ENCODE results near the gene CACTIN. TPM values are rescaled to one million over a fixed set of nuclear protein-coding genes. Genes with fewer than 3 reads are reported as not detected.

The CACTIN gene
- total RNA-seq, 4 donors from 2014 or later, result 28.7 to 45.0 (median 34.2) TPM

DNA sequence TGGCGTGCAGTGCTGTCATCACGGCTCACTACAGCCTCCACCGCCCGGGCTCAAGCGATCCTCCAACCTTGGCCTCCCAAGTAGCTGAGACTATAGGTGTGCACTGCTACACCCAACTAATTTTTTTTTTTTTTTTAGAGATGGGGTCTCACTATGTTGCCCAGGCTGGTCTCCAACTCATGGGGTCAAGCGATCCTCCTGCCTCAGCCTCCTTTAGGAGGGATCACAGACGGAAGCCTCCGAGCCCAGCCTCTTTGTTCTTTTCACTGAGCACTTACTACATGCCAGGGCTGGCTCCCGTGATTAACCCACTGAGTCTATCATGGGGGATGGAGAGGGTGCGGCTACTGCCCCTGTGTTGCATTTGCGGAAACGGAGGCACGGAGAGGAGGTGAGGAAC, 12.9 kb upstream of the CACTIN start:
- no peaks in the 10 kb centered on the region for H3K27me3 ChIP-seq
- peaks cover 71 to 100% (median 97%) of the 10 kb centered on the region in 4 donors for H3K36me3 ChIP-seq
- DNase-seq (ENCODE audit: extremely low spot score), result no peak
- H3K27ac ChIP-seq (replicated peaks in 1 of 4), result no peak overlapping the region
- intact Hi-C loops (cut with DNase I), result no loop called here
- TF ChIP-seq POLR2AphosphoS5 (IDR thresholded peaks at IDR 0.05), result no peak
- TF ChIP-seq POLR2A (IDR thresholded peaks at IDR 0.05; ENCODE audit: low read depth), result no peak
- TF ChIP-seq, protein P1, sequence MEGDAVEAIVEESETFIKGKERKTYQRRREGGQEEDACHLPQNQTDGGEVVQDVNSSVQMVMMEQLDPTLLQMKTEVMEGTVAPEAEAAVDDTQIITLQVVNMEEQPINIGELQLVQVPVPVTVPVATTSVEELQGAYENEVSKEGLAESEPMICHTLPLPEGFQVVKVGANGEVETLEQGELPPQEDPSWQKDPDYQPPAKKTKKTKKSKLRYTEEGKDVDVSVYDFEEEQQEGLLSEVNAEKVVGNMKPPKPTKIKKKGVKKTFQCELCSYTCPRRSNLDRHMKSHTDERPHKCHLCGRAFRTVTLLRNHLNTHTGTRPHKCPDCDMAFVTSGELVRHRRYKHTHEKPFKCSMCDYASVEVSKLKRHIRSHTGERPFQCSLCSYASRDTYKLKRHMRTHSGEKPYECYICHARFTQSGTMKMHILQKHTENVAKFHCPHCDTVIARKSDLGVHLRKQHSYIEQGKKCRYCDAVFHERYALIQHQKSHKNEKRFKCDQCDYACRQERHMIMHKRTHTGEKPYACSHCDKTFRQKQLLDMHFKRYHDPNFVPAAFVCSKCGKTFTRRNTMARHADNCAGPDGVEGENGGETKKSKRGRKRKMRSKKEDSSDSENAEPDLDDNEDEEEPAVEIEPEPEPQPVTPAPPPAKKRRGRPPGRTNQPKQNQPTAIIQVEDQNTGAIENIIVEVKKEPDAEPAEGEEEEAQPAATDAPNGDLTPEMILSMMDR (IDR thresholded peaks at IDR 0.05), result no peak
- no peak for TF ChIP-seq EP300 (IDR thresholded peaks at IDR 0.05)
- H3K4me1 ChIP-seq, result peaks cover 0 to 5% (median under 1%) of the 10 kb centered on the region in 4 donors
- WGBS, result 90% methylated on average over 13 of the region's 13 CpGs
- H3K9me3 ChIP-seq, result no peaks in the 10 kb centered on the region
- H3K4me3 ChIP-seq, result no peak overlapping the region

DNA sequence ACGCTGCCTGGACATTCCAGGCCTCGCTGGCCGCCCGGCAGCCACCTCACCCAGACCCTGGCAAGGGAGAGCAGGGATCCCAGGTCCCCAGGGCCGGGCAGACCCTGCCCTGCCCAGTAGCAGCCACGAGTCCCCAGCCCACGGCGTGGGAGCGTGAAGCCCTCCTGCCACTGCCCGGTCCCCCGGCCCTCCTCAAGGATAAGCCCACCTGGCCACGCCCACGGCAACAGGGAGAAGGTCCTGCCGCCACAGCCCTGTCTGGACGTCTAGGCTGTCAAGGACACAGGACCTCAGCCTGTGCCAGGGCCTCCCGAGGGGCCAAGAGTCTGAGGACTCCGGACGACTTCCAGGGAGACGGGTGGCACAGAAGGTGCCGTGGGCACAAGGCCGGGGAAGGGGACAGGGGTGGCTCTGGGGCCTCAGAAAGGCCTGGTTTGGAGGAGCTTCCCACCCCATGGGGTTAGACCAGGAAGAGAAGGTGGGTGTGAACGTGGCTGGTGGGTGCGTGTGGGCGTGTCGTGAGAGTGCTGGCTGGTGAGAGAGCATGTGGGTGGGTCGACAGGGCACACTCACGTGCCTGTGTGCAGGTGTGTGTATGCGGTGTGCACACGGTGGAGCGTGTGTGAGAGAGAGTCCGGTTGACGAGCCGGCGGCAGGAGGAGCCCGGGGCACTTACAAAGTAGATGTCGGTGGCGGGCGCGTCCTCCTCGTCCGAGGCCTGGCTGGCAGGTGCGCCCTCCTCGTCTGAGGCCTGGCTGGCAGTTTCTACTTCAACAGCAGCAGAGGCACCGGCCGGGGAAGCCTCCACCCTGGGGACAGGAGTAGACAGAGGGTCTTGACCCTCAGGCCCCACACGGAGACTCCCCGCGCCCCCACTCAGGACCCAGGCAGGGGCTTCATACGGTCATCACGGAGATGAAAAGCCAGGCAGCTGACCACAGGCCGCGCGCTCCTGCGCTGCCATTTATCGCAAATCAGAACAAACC, 11.9 kb upstream of the CACTIN start:
- Histone ChIP-seq H3K27me3 (no peaks in the 10 kb centered on the region), H3K9me3 (no peaks in the 10 kb centered on the region), H3K36me3 (peaks cover 69 to 100% (median 93%) of the 10 kb centered on the region in 4 donors), H3K27ac (replicated peaks in 1 of 4) (no peak overlapping the region), H3K4me3 (no peak overlapping the region), H3K4me1 (no peaks in the 10 kb centered on the region)
- intact Hi-C loops (cut with DNase I), result no loop called here
- TF ChIP-seq, protein P1 (IDR thresholded peaks at IDR 0.05), result no peak
- TF ChIP-seq POLR2AphosphoS5 (IDR thresholded peaks at IDR 0.05) (no peak), EP300 (IDR thresholded peaks at IDR 0.05) (no peak), POLR2A (IDR thresholded peaks at IDR 0.05; ENCODE audit: low read depth) (no peak)
- DNase-seq (ENCODE audit: extremely low spot score), result no peak
- 90% methylated on average over 35 of the region's 55 CpGs for WGBS

DNA sequence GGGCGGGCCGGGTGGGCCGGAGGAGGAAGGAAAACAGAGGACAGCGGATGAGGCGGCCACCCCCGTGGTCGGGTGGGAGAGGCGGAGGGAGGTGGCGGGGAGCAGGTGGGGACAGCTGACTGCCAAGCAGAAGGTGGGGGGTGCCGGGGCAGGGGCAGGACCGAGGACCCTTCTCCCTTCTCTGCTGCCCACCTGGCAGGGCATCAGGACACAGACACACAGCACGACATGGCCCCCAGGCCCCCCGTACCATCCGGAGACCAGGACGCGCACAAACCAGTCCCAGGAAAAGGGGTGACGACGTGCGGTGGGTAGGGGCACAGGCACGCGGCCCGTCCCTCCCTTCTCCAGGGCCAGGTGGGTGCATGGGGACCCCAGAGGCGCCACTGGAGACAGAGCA, 11.0 kb upstream of the CACTIN start:
- H3K27ac ChIP-seq (replicated peaks in 1 of 4), result no peak overlapping the region
- peaks cover 64 to 100% (median 93%) of the 10 kb centered on the region in 4 donors for H3K36me3 ChIP-seq
- intact Hi-C loops (cut with DNase I), result no loop called here
- H3K4me3 ChIP-seq, result no peak overlapping the region
- H3K27me3 ChIP-seq, result no peaks in the 10 kb centered on the region
- DNase-seq (ENCODE audit: extremely low spot score), result no peak
- peaks cover 0 to 8% (median 3%) of the 10 kb centered on the region in 4 donors for H3K4me1 ChIP-seq
- no peaks in the 10 kb centered on the region for H3K9me3 ChIP-seq
- TF ChIP-seq POLR2A (IDR thresholded peaks at IDR 0.05; ENCODE audit: low read depth) (no peak), POLR2AphosphoS5 (IDR thresholded peaks at IDR 0.05) (no peak), EP300 (IDR thresholded peaks at IDR 0.05) (no peak)
- TF ChIP-seq, protein P1 (IDR thresholded peaks at IDR 0.05), result no peak
- WGBS, result 90% methylated on average over 16 of the region's 23 CpGs

DNA sequence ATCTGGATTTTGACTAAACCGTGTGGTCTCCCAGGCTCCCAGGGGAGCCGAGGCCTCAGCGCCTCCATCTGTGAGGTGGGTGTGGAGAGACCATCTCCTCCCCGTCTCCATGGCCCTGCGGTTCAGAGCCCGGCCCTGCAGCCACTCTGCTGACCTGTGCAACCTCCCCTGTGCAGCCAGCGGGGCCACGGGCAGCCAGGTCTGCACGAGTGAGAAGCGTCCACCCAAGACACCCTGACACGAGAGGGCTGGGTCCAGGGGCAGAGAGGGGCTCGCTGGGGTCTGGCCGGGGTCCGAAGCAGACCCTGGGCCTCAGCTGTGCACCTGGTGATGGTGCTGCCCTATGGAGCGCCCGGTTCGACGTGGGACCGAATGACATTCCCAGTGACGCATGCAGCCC, 10.4 kb upstream of the CACTIN start:
- peaks cover 66 to 100% (median 93%) of the 10 kb centered on the region in 4 donors for H3K36me3 ChIP-seq
- no peak for DNase-seq (ENCODE audit: extremely low spot score)
- H3K4me1 ChIP-seq, result peaks cover 0 to 13% (median 4%) of the 10 kb centered on the region in 4 donors
- H3K4me3 ChIP-seq, result no peak overlapping the region
- intact Hi-C loops (cut with DNase I), result no loop called here
- TF ChIP-seq POLR2A (IDR thresholded peaks at IDR 0.05; ENCODE audit: low read depth), result no peak
- H3K27me3 ChIP-seq, result no peaks in the 10 kb centered on the region
- no peak overlapping the region for H3K27ac ChIP-seq (replicated peaks in 1 of 4)
- WGBS, result 86% methylated on average over 6 of the region's 20 CpGs
- no peaks in the 10 kb centered on the region for H3K9me3 ChIP-seq

DNA sequence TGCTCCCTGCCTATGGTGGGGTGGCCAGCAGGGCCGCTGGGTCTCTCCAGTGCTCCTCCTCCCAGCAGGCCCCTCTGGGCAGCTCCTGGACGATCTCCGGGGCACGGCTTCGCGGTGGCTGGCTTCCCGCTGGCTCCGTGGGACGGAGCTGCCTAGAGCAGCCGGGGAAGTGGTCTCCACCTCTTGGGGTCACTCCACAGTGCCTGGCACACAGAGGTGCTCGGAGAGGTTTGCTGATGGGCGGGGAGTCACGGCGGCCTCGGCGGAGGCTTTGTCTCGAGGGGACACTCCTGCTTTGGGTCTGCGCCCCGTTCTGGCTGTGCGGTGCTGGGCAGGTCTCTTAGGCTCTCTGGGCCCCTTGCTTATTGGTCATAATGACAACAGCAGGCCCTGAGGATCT, 9.9 kb upstream of the CACTIN start:
- Histone ChIP-seq H3K27me3 (no peaks in the 10 kb centered on the region), H3K9me3 (no peaks in the 10 kb centered on the region), H3K27ac (replicated peaks in 1 of 4) (no peak overlapping the region), H3K36me3 (peaks cover 65 to 100% (median 93%) of the 10 kb centered on the region in 4 donors), H3K4me3 (no peak overlapping the region), H3K4me1 (peaks cover 0 to 13% (median 4%) of the 10 kb centered on the region in 4 donors)
- DNase-seq (ENCODE audit: extremely low spot score), result no peak
- WGBS, result 83% methylated on average over 9 of the region's 20 CpGs
- no peak for TF ChIP-seq POLR2A (IDR thresholded peaks at IDR 0.05; ENCODE audit: low read depth)
- no peak for TF ChIP-seq EP300 (IDR thresholded peaks at IDR 0.05)
- TF ChIP-seq POLR2AphosphoS5 (IDR thresholded peaks at IDR 0.05), result no peak
- TF ChIP-seq, protein P1 (IDR thresholded peaks at IDR 0.05), result no peak
- intact Hi-C loops (cut with DNase I), result no loop called here
